A673 (cell line): ENCODE data around the gene SLC2A9.

Source experiments
- EZH2 ChIP-seq: fragments of 200-600 bp; sonication (generic); IDR thresholded peaks from 2 replicates; pipeline ENCODE4 v1.6.1; 2017; ENCODE audit warnings: borderline replicate concordance, low read depth, mild to moderate bottlenecking, mixed read lengths, antibody characterized with exemption, low read length; ENCODE audit not compliant: poor library complexity, severe bottlenecking
- TF ChIP-seq, protein P1 (sequence below): fragments of 300-800, 200-600 bp; sonication (generic); conservative IDR thresholded peaks from 2 replicates; pipeline ENCODE4 v1.5.1; 2017; ENCODE audit warnings: low read depth, mild to moderate bottlenecking, antibody characterized with exemption, low read length, moderate library complexity, mixed read lengths

DNA sequence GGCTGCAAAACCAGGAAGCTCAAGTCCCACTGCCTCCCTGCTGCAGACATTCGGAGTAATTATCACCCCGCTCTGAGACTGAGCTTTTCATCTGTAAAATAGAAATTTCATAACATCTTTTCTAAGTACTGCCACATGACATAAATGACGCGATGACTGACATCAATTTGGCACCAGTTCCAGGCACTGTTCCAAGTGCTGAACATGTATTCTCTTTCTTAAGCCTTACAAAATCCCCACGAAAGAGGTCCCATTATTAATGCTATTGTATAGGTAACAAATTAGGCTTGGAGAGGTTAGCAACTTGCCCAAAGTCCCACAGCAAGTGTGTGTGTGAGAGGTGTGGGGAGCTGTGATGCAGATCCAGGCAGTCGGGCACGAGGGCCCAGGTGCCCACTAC, 56.4 kb downstream of the SLC2A9 start:
- TF ChIP-seq, protein P1, sequence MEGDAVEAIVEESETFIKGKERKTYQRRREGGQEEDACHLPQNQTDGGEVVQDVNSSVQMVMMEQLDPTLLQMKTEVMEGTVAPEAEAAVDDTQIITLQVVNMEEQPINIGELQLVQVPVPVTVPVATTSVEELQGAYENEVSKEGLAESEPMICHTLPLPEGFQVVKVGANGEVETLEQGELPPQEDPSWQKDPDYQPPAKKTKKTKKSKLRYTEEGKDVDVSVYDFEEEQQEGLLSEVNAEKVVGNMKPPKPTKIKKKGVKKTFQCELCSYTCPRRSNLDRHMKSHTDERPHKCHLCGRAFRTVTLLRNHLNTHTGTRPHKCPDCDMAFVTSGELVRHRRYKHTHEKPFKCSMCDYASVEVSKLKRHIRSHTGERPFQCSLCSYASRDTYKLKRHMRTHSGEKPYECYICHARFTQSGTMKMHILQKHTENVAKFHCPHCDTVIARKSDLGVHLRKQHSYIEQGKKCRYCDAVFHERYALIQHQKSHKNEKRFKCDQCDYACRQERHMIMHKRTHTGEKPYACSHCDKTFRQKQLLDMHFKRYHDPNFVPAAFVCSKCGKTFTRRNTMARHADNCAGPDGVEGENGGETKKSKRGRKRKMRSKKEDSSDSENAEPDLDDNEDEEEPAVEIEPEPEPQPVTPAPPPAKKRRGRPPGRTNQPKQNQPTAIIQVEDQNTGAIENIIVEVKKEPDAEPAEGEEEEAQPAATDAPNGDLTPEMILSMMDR = no peak
- no peak for TF ChIP-seq EZH2
